Gastrocnemius medialis (tissue), 4 donors: ENCODE results near the gene PRKCZ.

Experiments used
- POLR2A ChIP-seq, 2 donors: fragments of 450-650 bp; IDR thresholded peaks; one replicate each; pipeline ENCODE4 v1.6.1; 2017; ENCODE audit warnings: antibody characterized with exemption in 2 of 2, mild to moderate bottlenecking in 2 of 2, moderate library complexity in 2 of 2
- TF ChIP-seq, protein P1 (sequence below), 5 experiments: fragments of 450-650 bp in 3 of 5; fragments of 200-600 bp in 2 of 5; sonication (generic) in 2 of 5; IDR thresholded peaks in 4 of 5; conservative IDR thresholded peaks in 1 of 5; 1 replicate in 4 of 5; 2 replicates in 1 of 5; pipeline ENCODE4 v1.5.1; 2016 to 2019; ENCODE audit warnings: antibody characterized with exemption in 5 of 5, mild to moderate bottlenecking in 3 of 5, moderate library complexity in 3 of 5

GRCh38 chr1:2101946-2102345, 51.7 kb downstream of the PRKCZ start:
- no peak for TF ChIP-seq POLR2A (IDR thresholded peaks at IDR 0.05)
- TF ChIP-seq, protein P1, sequence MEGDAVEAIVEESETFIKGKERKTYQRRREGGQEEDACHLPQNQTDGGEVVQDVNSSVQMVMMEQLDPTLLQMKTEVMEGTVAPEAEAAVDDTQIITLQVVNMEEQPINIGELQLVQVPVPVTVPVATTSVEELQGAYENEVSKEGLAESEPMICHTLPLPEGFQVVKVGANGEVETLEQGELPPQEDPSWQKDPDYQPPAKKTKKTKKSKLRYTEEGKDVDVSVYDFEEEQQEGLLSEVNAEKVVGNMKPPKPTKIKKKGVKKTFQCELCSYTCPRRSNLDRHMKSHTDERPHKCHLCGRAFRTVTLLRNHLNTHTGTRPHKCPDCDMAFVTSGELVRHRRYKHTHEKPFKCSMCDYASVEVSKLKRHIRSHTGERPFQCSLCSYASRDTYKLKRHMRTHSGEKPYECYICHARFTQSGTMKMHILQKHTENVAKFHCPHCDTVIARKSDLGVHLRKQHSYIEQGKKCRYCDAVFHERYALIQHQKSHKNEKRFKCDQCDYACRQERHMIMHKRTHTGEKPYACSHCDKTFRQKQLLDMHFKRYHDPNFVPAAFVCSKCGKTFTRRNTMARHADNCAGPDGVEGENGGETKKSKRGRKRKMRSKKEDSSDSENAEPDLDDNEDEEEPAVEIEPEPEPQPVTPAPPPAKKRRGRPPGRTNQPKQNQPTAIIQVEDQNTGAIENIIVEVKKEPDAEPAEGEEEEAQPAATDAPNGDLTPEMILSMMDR (IDR thresholded peaks at IDR 0.05 in 4 of 5, conservative IDR thresholded peaks at IDR 0.05 in 1 of 5): no peak
